ENCODE data around the gene PAOX.

The PAOX gene

DNA sequence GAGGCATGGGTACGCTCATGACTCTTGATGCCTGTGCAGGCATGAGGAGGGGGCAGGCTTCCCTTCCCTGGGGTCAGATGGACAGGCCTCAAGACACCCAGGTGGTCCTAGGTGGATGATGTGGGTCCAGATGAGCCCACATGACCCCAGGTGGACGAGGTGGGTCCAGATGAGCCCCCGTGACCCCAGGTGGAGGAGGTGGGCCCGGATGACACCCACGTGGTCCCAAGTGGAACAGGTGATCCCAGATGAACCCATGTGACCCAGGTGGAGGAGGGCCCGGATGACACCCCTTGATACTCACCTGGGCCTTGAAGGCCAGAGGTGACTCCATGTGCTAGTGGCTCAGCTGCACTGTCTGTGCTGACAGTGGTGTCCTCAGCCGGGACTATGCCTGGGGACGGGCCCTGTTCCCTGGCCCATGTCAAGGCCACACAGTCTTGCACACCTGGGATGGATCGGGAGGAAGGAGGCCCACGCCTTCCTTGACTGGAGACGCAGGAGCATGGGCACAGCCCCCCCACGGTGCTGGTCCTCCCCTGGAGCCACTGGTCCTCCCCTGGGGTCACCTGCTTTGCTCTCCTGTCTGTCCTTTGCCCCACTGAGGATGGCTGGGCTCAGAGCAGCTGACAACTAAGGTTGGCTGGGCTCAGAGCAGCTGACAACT is 28.6 kb upstream of the PAOX start:
- DNase-seq, result no peak

DNA sequence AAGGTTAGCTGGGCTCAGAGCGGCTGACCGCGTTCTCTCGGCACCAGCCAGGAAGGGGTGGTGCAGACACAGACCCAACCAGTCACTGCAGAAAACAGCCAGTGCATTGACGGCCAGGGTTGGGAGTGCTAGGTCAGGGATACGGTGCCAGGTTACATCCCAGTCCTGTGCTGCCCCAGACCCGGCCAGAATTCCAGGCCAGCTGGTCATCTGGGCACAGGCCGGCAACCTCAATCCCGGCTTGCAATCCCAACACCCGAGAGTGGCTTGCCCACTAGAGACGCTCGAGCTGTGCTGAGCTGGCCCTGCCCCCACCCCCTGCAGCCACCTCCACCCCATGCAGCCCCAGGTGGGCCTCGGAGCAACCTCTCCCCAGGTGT is 28.1 kb upstream of the PAOX start:
- no peak for DNase-seq

GRCh38 chr10:133351408-133352318 is 27.4 kb upstream of the PAOX start:
- no peak for DNase-seq

DNA sequence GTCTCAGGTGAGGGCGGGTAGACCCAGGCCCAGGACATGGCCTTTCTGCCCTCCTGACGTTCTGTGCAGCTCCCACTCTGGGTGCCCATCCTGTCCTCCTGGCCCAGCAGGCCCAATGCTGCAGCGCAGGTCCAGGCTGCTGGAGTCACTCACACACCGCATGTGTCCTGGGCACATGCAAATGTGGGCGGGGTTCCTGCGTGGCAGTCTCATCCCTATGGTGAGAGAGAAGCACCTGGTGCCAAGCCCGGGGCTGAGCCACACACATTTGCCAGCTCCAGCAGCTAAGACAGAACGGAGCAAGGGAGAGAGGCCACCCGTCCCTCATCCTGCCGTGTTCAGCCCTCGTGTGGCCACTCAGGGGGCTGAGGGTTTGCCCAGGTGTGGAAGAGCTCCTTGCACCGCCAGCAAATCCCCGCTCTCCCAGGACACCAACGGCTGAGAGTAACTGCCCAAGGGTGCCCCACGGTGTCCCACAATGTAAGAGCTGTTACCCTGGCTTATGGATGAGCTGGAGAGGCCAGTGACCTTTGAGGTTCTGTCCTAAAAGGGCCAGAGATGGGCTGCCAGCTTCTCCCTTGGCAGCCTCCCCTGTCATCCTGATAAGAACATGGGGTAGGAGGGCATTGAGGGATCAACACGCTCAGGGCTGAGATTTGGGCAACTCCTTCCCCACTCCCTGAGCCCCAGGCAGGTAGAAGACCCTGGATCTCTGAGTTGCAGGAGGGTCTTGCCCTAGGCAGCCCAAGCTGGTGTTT is 25.7 kb upstream of the PAOX start:
- no peak for DNase-seq

DNA sequence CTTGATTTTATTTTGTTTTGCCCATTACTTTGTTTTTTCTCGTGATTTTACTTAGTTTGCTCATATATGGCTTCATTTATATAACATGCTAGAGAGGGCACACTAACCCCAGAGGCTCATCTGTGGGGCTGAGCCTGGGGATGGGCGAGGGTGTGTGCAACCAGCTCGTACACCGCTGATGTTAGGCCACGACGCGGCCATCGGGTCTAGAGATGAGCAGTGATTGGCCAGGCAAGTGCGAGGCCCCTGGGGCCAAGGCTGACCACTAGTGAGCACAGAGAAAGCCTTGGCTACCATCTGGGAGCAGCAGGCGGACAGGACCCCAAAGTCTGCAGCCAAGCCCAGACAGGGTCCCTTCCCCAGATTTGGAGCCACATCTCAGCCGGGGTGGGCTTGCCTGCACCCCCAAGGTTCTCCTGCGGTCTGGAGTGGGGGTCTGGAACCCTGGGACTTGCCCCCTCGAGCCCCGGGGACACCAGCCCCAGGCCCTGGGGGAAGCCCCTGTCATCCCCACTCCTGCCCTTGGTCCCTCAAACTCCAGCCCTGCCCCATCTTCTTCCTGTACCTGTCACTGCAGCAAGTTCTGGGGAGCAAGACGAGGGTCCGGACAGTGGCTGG is 25.0 kb upstream of the PAOX start:
- no peak for DNase-seq

- DNase-seq, result no peak
These were observed 24.3 kb upstream of the PAOX start for GRCh38 chr10:133354672-133355240.

- DNase-seq, result no peak
These were observed 23.8 kb upstream of the PAOX start for GRCh38 chr10:133355266-133355665.

DNA sequence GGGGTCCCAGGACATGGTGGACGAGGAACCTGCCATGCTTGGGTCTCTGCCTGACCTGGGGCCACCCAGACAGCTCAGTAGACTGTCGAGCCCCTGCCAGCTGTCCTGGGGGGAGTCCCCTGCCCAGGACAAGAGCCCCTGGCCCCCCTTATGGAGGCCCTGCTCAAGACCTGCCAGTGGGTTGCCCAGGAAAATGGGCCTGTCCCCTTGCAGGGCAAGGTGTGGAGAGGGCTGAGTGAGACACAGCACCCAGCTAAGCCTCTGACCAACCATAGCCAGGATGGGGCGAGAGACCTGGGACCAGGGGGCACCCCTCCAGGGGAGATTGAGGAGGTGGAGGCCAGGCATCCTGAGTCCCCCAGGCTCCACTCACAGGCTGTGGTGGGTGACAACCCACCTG is 23.1 kb upstream of the PAOX start:
- DNase-seq, result no peak

- DNase-seq, result no peak
These were observed 22.3 kb upstream of the PAOX start for GRCh38 chr10:133356549-133357284.

GRCh38 chr10:133357285-133358161 is 21.5 kb upstream of the PAOX start, which contains the start of gene FUOM:
Gene FUOM (minus strand): TSS chr10:133358019. CDS start chr10:133358007, 12 bp downstream.
- DNase-seq, result peak; percentile 79

DNA sequence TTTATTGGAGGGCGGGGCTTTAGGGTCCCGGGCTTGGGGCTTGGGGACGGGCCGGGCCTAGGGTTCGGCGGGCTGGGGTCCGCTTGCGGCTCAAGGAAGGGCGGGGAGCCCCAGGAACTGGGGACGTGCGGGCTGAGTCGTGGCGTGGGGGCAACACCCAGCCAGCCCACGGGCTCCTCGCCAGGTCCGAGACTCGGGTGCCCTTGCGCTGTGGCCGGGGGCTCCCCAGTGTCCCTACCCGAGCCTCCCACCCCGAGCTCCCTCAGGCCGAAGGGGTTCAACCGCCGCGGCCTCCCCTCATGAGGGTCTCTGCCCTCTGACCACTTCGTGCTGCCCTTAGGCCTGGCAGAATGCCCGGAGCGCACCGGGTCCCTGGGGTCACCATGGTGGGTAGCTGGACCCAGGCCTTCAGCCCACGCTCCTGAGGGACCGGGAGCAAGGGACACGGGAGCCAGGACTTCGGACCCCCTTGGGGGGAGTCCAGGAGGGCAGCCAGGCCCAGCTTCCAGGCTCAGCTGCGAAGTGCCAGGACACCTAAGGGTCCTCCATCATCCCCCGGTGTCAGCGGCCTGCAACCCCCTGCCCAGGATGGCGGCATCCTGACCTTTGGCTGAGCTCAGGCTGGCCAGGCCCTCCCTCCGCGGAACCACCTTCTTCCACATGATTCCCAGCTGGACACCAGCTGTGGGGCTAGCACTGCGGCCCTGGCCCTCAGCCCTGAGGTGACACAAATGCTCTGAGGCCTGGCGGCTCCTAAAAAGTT is 20.7 kb upstream of the PAOX start:
- no peak for DNase-seq

GRCh38 chr10:133358925-133359310 is 20.1 kb upstream of the PAOX start:
- no peak for DNase-seq

GRCh38 chr10:133359554-133359971 is 19.5 kb upstream of the PAOX start:
- no peak for DNase-seq

DNA sequence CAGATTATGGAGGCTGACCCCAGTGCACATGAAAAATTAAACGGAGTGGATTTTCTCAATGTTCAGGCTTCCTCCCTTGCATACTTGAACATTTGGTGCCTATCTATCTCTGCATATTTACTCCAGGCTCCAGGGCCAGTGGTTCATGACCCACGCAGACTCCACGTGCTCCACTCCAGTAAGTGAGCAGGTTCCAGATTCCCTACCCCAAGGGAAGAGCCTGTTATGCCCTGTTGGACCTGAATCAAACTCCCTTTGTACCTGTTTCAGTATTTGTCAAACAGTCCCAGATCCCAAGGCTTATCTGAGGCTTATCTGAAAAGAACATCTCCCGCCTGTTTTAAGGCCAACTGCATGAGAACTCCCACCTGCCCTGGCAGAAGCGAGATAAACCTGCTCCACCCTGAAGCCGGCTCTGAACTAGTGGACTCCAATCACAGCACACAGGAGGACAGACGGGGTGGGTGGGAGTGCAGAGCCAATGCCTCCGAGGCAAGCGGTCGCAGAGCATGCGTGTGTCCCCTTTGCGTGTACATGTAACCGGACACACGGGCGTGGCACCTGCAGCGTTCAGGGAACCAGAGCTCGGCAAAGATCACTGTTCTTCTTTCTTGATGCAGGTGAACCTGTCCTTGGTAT is 19.0 kb upstream of the PAOX start:
- DNase-seq, result no peak

DNA sequence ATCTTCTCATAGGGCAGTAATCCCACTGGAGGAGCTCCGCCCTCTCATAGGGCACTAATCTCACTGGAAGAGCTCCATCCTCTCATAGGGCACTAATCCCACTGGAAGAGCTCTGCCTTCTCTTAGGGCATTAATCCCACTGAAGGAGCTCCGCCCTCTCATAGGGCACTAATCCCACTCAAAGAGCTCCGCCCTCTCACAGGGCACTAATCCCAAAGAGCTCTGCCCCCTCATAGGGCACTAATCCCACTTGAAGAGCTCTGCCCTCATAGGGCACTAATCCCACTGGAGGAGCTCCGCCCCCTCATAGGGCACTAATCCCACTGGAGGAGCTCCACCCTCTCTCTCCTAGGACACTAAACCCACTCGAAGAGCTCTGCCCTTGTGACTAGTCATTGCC is 17.8 kb upstream of the PAOX start:
- DNase-seq, result no peak

- DNase-seq, result no peak
These were observed 17.2 kb upstream of the PAOX start for GRCh38 chr10:133361773-133362441.

DNA sequence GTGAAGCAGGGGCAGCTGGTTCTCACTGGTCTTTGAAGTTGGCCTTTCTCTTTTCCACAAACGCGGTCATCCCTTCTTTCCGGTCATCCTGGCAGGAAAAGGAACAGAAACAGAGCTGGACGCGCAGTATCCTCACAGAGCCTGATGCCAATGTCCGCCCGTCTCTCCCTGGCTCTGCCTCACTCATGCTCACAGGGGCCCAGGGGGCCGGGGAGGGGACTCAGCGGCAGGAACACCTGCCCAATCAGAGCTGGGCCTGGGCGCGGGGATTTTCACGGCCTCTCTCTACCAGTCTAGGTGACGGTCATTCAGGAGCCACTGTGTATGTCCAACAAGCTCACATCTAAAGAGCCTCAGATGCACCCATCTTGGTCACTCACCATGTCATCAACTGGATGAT is 16.2 kb upstream of the PAOX start:
- DNase-seq, result no peak

DNA sequence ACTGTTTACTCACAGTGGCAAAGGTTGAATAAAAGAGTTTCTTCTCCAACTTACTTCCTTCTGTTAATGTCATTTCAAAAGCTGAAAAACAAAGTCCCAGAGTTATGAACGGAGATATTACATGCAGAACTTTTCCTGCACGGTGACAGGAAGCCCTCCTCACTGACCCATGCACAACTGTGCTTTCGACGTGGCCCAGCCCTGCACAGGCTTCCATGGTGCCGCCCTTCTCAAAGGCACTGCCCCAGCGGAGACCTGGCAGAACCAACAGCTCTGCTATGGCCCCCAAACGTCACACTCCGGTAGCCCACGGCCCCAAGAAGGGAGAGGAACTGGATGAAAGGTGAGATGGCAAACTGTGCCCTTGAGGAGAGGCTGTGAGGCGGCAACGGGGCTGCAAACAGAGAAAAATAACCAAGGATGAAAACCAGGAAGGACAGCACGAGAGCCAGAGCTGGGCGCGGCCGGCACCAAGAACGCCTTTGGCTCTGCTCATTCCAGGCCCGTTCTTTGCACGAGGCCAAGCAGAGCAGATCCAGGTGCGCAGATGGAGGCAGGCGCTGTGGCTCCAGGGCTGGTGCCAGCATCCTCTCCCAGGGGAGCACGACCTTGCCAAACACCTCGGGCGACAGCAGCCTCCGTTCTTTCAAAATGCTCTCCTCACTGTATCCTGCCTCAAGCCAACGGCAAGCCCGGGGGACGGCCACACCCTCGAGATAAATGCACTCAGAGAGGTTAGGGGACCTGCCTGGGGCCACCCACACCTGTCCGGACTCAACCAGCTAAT is 14.2 kb upstream of the PAOX start:
- DNase-seq, result no peak
